Measurements from ENCODE around the gene SMYD3.

DNA sequence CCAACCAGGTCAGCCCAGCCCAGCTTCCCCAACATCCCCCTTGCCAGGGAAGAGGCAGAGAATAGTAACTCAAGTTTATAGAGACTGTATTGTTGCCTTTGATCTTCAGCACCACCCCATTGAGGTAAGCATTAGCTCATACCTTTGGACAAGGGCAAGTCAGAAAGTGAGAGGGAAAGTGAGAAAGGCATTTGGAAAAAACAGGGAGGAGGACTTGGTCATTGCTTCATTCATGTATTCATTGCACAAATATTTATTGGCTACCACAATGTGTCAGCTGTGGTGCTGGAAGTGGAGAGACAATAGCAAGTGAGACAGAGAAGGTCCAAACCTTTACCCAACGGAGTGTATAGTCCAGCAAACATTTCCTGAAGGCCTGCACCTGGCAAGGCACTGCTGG lies 791.1 kb downstream of the SMYD3 start:
- TF ChIP-seq, protein P1, sequence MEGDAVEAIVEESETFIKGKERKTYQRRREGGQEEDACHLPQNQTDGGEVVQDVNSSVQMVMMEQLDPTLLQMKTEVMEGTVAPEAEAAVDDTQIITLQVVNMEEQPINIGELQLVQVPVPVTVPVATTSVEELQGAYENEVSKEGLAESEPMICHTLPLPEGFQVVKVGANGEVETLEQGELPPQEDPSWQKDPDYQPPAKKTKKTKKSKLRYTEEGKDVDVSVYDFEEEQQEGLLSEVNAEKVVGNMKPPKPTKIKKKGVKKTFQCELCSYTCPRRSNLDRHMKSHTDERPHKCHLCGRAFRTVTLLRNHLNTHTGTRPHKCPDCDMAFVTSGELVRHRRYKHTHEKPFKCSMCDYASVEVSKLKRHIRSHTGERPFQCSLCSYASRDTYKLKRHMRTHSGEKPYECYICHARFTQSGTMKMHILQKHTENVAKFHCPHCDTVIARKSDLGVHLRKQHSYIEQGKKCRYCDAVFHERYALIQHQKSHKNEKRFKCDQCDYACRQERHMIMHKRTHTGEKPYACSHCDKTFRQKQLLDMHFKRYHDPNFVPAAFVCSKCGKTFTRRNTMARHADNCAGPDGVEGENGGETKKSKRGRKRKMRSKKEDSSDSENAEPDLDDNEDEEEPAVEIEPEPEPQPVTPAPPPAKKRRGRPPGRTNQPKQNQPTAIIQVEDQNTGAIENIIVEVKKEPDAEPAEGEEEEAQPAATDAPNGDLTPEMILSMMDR (conservative IDR thresholded peaks at IDR 0.05 in 1 of 2, IDR thresholded peaks at IDR 0.05 in 1 of 2; ENCODE audit: low read depth in 1 of 2, low read length in 2 of 2), result no peak
- no peak for TF ChIP-seq EZH2 (IDR thresholded peaks at IDR 0.05; ENCODE audit: low read length, missing control alignments)
